GM12878 (cell line): ENCODE measurements around the gene PITPNM2. TPM values are rescaled to one million over a fixed set of nuclear protein-coding genes. Genes with fewer than 3 reads are reported as not detected.
"Not testable (repeated sequence)": the region's sequence is repeated elsewhere in the genome, so short reads cannot be mapped to it uniquely, and the experiment has no call there.

ENCODE experiments used
- ATAC-seq: fragments of 200-7000 bp; cut with Tn5 transposase; 3 replicates; pipeline ENCODE4 v1.9.1; 2020; ENCODE audit warnings: mild to moderate bottlenecking, moderate library complexity
- BruUV-seq: library from RNA; stranded (reverse); fragments of 400-500 nt; replicated peaks from 2 replicates; lab custom pipeline; 2021; lab: Mats Ljungman, UMichigan
- CTCF ChIA-PET: fragments of 300-600 bp; sonication (Branson Sonifier 250); formaldehyde crosslinking; extraction: SDS; loops from one replicate; lab custom pipeline; 2021; ENCODE audit warnings: inconsistent platforms; lab: Yijun Ruan, JAX
- POLR2A ChIA-PET: fragments of 350-600 bp; formaldehyde crosslinking; extraction: SDS; loops from one replicate; lab custom pipeline; 2021; ENCODE audit warnings: inconsistent platforms; lab: Charles Lee
- RAD21 ChIA-PET: fragments of 300-600 bp; sonication (Branson Sonifier 250); formaldehyde crosslinking; loops from one replicate; lab custom pipeline; 2023; ENCODE audit warnings: antibody characterized with exemption; ENCODE audit not compliant: unreplicated experiment; lab: Charles Lee
- SMC1A ChIA-PET: fragments of 300-600 bp; sonication (Branson Sonifier 250); formaldehyde crosslinking; loops from one replicate; lab custom pipeline; 2023; ENCODE audit not compliant: unreplicated experiment, uncharacterized antibody; lab: Charles Lee
- DNase-seq: peaks from one replicate; pipeline ENCODE4 v3.0.0-alpha.2; 2011; ENCODE audit warnings: low read depth, low spot score
- FAIRE-seq: peaks from 3 replicates; lab custom pipeline; 2011; peaks lifted over from hg19 to GRCh38; lab: Jason Lieb, UNC
- H2AFZ ChIP-seq: 2 replicates; pipeline ENCODE4 v1.6.0; 2011; ENCODE audit warnings: low read depth, low read length, control low read depth; ENCODE audit not compliant: control insufficient read depth
- H3K27ac ChIP-seq: 2 replicates; pipeline ENCODE4 v1.5.1; 2011; ENCODE audit warnings: control low read depth; ENCODE audit not compliant: control insufficient read depth, insufficient read depth
- H3K27me3 ChIP-seq, 2 experiments: replicated peaks in 1 of 2; 2 replicates each; pipeline versions ENCODE4 v1.6.0 to v1.6.1; 2011; ENCODE audit warnings: low read length in 1 of 2; ENCODE audit not compliant: control insufficient read depth in 2 of 2, insufficient read depth in 2 of 2
- H3K36me3 ChIP-seq, 2 experiments: 2 replicates each; pipeline ENCODE4 v1.5.1; 2011; ENCODE audit warnings: low read length in 1 of 2; ENCODE audit not compliant: control insufficient read depth in 2 of 2, insufficient read depth in 2 of 2
- H3K4me1 ChIP-seq: 2 replicates; pipeline ENCODE4 v1.6.1; 2011; ENCODE audit warnings: mild to moderate bottlenecking, low read length, moderate library complexity, mixed read lengths; ENCODE audit not compliant: control insufficient read depth, insufficient read depth
- H3K4me2 ChIP-seq: 2 replicates; pipeline ENCODE4 v1.6.0; 2011; ENCODE audit warnings: control low read depth; ENCODE audit not compliant: control insufficient read depth, insufficient read depth
- H3K4me3 ChIP-seq: fragments of 200-600 bp; sonication (generic); 2 replicates; pipeline ENCODE4 v1.5.1; 2016
- H3K79me2 ChIP-seq: 2 replicates; pipeline ENCODE4 v1.6.0; 2011; ENCODE audit warnings: low read length; ENCODE audit not compliant: control insufficient read depth, insufficient read depth
- H3K9ac ChIP-seq: 2 replicates; pipeline ENCODE4 v1.8.0; 2011; ENCODE audit warnings: low read length, control low read depth, mixed read lengths; ENCODE audit not compliant: control insufficient read depth, insufficient read depth
- H3K9me3 ChIP-seq: replicated peaks from 3 replicates; pipeline ENCODE4 v1.5.1; 2011; ENCODE audit warnings: mild to moderate bottlenecking, low read length; ENCODE audit not compliant: control insufficient read depth, insufficient read depth
- H4K20me1 ChIP-seq: 2 replicates; pipeline ENCODE4 v1.6.0; 2011; ENCODE audit not compliant: control insufficient read depth, insufficient read depth
- KDM1A ChIP-seq: fragments of 200-600 bp; sonication (generic); IDR thresholded peaks from 2 replicates; pipeline ENCODE4 v1.6.1; 2016; ENCODE audit warnings: borderline replicate concordance
- NFYB ChIP-seq: IDR thresholded peaks from 2 replicates; pipeline ENCODE4 v1.6.1; 2011; ENCODE audit warnings: low read depth, mild to moderate bottlenecking, low read length, improper control_type of control experiment, moderate library complexity; ENCODE audit not compliant: insufficient read depth
- POLR2AphosphoS5 ChIP-seq: IDR thresholded peaks from 2 replicates; pipeline ENCODE4 v1.6.1; 2011; ENCODE audit warnings: mild to moderate bottlenecking, low read length, inconsistent platforms
- RCOR1 ChIP-seq: conservative IDR thresholded peaks from 2 replicates; pipeline ENCODE4 v1.6.1; 2012; ENCODE audit warnings: low read depth, low read length, improper control_type of control experiment
- ZBED1 ChIP-seq: IDR thresholded peaks from 2 replicates; pipeline ENCODE4 v1.6.1; 2016; ENCODE audit warnings: borderline replicate concordance
- ZNF207 ChIP-seq: fragments of 450-650 bp; IDR thresholded peaks from 2 replicates; pipeline ENCODE4 v1.6.1; 2014; ENCODE audit warnings: antibody characterized with exemption, mild to moderate bottlenecking, borderline replicate concordance
- WGBS: methylation state at CpG from one replicate; pipeline ENCODE4 v1.1.6; 2016; ENCODE audit warnings: low lambda C conversion rate; ENCODE audit not compliant: insufficient replicate concordance, insufficient coverage; ENCODE audit errors: missing lambda C conversion rate; 5-methylcytosine and 5-hydroxymethylcytosine counted together
- in situ Hi-C: fragments of 300-500 bp; cut with MboI; formaldehyde crosslinking; loops from 9 replicates; pipeline ENCODE4 v1.14.3; 2018; ENCODE audit warnings: mixed read lengths
- intact Hi-C: fragments of 100-400 bp; cut with micrococcal nuclease; formaldehyde crosslinking; loops from one replicate; pipeline ENCODE4 v1.14.2; 2022; ENCODE audit not compliant: unreplicated experiment
- polyA plus RNA-seq, 11 experiments: library from polyadenylated mRNA; depleted of rRNA in 4 of 11; unstranded in 6 of 11; stranded (reverse) in 5 of 11; fragments of >200 nt; fragmentation: Nextera tagmentation in 4 of 11; fragmentation: Illumina TruSeq in 1 of 11; extraction: Ambion mirVana in 4 of 11; extraction: Trizol in 1 of 11; gene quantifications; 1 replicate in 1 of 11; 2 replicates in 10 of 11; pipeline versions ENCODE4 v1.2.1 to v1.2.3, GENCODE V29; 2011 to 2016; ENCODE audit warnings: inconsistent platforms in 2 of 11, missing spikeins in 2 of 11, low read depth in 1 of 11
- total RNA-seq, 4 experiments: library from RNA; depleted of rRNA in 3 of 4; stranded (reverse); fragments of >200 nt in 3 of 4; fragmentation: Illumina TruSeq in 1 of 4; extraction: Trizol in 1 of 4; gene quantifications; 2 replicates each; pipeline versions ENCODE4 v1.2.1 to v1.2.3, GENCODE V29; 2013 to 2021
- TF ChIP-seq, protein P1 (sequence below): IDR thresholded peaks from 2 replicates; pipeline ENCODE4 v1.6.1; 2012; ENCODE audit warnings: mild to moderate bottlenecking, low read depth, low read length
- TF ChIP-seq, protein P2 (sequence below): fragments of 450-650 bp; IDR thresholded peaks from 2 replicates; pipeline ENCODE4 v1.6.1; 2018; ENCODE audit warnings: borderline replicate concordance, mild to moderate bottlenecking; ENCODE audit not compliant: partially characterized antibody
- TF ChIP-seq, protein P3 (sequence below): fragments of 450-650 bp; IDR thresholded peaks from 2 replicates; pipeline ENCODE4 v1.6.1; 2017; ENCODE audit warnings: borderline replicate concordance

The PITPNM2 gene
- total and polyA plus RNA-seq, 10 of the 15 experiments (the other 5 are each of a cell fraction or from before 2014, with no cell fraction given), result 0.03 to 1.0 (median 0.24) TPM; not detected in 1

DNA sequence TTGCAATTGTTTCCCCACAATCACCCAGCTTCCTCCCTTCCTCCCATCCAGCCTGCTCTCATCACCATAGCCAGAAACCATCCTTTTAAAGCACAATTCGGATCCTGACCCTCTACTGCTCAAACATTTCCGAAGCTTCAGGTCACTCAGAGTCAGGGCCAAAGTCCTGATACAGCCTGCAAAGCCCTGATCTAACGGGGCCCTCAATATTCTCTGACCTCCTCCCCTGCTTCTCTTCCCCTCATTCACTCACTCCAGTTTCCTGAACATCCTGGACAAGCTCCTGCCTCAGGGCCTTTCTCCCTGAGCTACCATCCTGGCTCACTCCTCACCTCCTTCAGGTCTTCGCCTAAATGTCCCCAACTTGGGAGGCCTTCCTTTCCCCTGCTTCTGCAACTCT is 46.1 kb downstream of the PITPNM2 start (continued):
- TF ChIP-seq, protein P1, sequence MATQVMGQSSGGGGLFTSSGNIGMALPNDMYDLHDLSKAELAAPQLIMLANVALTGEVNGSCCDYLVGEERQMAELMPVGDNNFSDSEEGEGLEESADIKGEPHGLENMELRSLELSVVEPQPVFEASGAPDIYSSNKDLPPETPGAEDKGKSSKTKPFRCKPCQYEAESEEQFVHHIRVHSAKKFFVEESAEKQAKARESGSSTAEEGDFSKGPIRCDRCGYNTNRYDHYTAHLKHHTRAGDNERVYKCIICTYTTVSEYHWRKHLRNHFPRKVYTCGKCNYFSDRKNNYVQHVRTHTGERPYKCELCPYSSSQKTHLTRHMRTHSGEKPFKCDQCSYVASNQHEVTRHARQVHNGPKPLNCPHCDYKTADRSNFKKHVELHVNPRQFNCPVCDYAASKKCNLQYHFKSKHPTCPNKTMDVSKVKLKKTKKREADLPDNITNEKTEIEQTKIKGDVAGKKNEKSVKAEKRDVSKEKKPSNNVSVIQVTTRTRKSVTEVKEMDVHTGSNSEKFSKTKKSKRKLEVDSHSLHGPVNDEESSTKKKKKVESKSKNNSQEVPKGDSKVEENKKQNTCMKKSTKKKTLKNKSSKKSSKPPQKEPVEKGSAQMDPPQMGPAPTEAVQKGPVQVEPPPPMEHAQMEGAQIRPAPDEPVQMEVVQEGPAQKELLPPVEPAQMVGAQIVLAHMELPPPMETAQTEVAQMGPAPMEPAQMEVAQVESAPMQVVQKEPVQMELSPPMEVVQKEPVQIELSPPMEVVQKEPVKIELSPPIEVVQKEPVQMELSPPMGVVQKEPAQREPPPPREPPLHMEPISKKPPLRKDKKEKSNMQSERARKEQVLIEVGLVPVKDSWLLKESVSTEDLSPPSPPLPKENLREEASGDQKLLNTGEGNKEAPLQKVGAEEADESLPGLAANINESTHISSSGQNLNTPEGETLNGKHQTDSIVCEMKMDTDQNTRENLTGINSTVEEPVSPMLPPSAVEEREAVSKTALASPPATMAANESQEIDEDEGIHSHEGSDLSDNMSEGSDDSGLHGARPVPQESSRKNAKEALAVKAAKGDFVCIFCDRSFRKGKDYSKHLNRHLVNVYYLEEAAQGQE, result no peak
- TF ChIP-seq, protein P2, sequence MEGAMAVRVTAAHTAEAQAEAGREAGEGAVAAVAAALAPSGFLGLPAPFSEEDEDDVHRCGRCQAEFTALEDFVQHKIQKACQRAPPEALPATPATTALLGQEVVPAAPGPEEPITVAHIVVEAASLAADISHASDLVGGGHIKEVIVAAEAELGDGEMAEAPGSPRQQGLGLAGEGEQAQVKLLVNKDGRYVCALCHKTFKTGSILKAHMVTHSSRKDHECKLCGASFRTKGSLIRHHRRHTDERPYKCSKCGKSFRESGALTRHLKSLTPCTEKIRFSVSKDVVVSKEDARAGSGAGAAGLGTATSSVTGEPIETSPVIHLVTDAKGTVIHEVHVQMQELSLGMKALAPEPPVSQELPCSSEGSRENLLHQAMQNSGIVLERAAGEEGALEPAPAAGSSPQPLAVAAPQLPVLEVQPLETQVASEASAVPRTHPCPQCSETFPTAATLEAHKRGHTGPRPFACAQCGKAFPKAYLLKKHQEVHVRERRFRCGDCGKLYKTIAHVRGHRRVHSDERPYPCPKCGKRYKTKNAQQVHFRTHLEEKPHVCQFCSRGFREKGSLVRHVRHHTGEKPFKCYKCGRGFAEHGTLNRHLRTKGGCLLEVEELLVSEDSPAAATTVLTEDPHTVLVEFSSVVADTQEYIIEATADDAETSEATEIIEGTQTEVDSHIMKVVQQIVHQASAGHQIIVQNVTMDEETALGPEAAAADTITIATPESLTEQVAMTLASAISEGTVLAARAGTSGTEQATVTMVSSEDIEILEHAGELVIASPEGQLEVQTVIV, result no peak
- TF ChIP-seq ZBED1, result no peak
- TF ChIP-seq POLR2AphosphoS5, result no peak
- TF ChIP-seq ZNF207, result no peak
- no peak for TF ChIP-seq RCOR1
- no peak for TF ChIP-seq NFYB
- no peak for TF ChIP-seq KDM1A
- TF ChIP-seq, protein P3, sequence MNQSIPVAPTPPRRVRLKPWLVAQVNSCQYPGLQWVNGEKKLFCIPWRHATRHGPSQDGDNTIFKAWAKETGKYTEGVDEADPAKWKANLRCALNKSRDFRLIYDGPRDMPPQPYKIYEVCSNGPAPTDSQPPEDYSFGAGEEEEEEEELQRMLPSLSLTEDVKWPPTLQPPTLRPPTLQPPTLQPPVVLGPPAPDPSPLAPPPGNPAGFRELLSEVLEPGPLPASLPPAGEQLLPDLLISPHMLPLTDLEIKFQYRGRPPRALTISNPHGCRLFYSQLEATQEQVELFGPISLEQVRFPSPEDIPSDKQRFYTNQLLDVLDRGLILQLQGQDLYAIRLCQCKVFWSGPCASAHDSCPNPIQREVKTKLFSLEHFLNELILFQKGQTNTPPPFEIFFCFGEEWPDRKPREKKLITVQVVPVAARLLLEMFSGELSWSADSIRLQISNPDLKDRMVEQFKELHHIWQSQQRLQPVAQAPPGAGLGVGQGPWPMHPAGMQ, result no peak

DNA sequence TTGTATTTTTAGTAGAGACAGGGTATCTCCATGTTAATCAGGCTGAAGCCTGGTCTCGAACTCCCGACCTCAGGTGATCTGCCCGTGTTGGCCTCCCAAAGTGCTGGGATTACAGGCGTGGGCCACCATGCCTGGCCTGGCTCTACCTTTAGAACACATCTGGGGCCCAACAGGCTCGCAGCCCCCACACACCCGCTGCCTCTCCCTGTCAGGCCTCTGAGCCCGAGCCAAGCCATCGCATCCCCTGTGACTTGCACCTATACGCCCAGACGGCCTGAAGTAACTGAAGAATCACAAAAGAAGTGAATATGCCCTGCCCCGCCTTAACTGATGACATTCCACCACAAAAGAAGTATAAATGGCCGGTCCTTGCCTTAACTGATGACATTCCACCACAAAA is 46.8 kb downstream of the PITPNM2 start:
- H4K20me1 ChIP-seq, H3K9ac ChIP-seq, intact Hi-C loops, RAD21 ChIA-PET, H3K9me3 ChIP-seq, BruUV-seq, DNase-seq, H3K4me2 ChIP-seq, H3K4me1 ChIP-seq, H3K36me3 ChIP-seq, FAIRE-seq, POLR2A ChIA-PET, H3K27me3 ChIP-seq, H3K27ac ChIP-seq, SMC1A ChIA-PET, in situ Hi-C loops, H3K79me2 ChIP-seq, H2AFZ ChIP-seq, ATAC-seq, CTCF ChIA-PET, H3K4me3 ChIP-seq: not testable (repeated sequence)
- WGBS, result 61% methylated on average over 12 of the region's 12 CpGs
